Body of pancreas (tissue), 4 donors: ENCODE results near the gene LYST. TPM values are rescaled to one million over a fixed set of nuclear protein-coding genes. Genes with fewer than 3 reads are reported as not detected.

Source experiments
- ATAC-seq: fragments of 150-250 bp; one replicate; pipeline ENCODE4 v1.9.1; 2016
- DNase-seq, 4 donors: peaks; one replicate each; pipeline ENCODE4 v3.0.0-alpha.2; 2019
- H3K27ac ChIP-seq, 4 donors: fragments of 200-600 bp; sonication (generic); 1 replicate in 3 of 4; 2 replicates in 1 of 4; pipeline versions ENCODE4 v1.5.1 to v1.6.1; 2016 to 2019; ENCODE audit warnings: mild to moderate bottlenecking in 1 of 4, mixed read lengths in 1 of 4, moderate library complexity in 1 of 4
- H3K27me3 ChIP-seq, 2 donors: fragments of 200-600 bp; sonication (generic); one replicate each; pipeline ENCODE4 v1.6.0; 2016; ENCODE audit warnings: mild to moderate bottlenecking in 1 of 2
- H3K36me3 ChIP-seq, 2 donors: fragments of 200-600 bp; sonication (generic); replicated peaks in 1 of 2; 2 replicates each; pipeline ENCODE4 v1.5.1; 2016; ENCODE audit warnings: low read depth in 2 of 2; ENCODE audit not compliant: insufficient read depth in 1 of 2
- H3K4me1 ChIP-seq: fragments of 200-600 bp; sonication (generic); one replicate; pipeline ENCODE4 v1.6.0; 2016
- H3K4me3 ChIP-seq, 2 donors: fragments of 200-600 bp; sonication (generic); 1 replicate in 1 of 2; 2 replicates in 1 of 2; pipeline ENCODE4 v1.5.1; 2016 to 2019
- H3K9me3 ChIP-seq, 3 donors: fragments of 200-600 bp; sonication (generic); 1 replicate in 2 of 3; 2 replicates in 1 of 3; pipeline ENCODE4 v1.5.1; 2016
- POLR2A ChIP-seq, 3 donors: fragments of 450-650 bp; IDR thresholded peaks; one replicate each; pipeline ENCODE4 v1.6.1; 2016; ENCODE audit warnings: antibody characterized with exemption in 3 of 3, mild to moderate bottlenecking in 2 of 3
- WGBS, 2 donors: methylation state at CpG; one replicate each; pipeline ENCODE4 v1.1.5; 2017; 5-methylcytosine and 5-hydroxymethylcytosine counted together
- intact Hi-C: fragments of 100-400 bp; cut with DNase I; formaldehyde crosslinking; loops from one replicate; pipeline ENCODE4 v1.15.1; 2023
- total RNA-seq, 2 donors: library from RNA; depleted of rRNA; stranded (reverse); fragments of >200 nt; gene quantifications; one replicate each; pipeline ENCODE4 v1.1.0, GENCODE V29; 2016
- TF ChIP-seq, protein P1 (sequence below), 7 experiments: fragments of 450-650 bp in 4 of 7; fragments of 200-600 bp in 3 of 7; sonication (generic) in 3 of 7; IDR thresholded peaks; one replicate each; pipeline ENCODE4 v1.5.1; 2016 to 2019; ENCODE audit warnings: antibody characterized with exemption in 7 of 7

The LYST gene
- total RNA-seq, 2 donors from 2014 or later: 16.5 to 21.0 TPM

DNA sequence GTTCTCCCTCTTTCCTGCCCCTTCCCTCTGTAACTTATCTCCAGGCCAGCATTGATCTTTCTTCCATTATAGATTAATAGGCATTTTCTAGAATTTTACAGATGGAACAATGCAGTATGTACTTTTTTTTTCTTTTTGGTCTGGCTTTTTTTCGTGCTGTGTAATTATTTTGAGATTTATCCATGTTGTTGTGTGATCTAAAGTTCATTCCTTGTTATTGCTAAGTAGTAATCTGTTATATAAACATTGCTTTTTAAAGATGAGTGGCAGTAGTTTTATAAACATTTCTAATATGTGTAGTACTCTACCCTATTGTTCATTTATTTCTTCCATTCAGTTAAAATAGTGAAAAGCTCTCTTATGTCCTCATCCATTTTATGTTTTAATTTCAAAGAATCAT, 5.9 kb downstream of the LYST start:
- TF ChIP-seq, protein P1, sequence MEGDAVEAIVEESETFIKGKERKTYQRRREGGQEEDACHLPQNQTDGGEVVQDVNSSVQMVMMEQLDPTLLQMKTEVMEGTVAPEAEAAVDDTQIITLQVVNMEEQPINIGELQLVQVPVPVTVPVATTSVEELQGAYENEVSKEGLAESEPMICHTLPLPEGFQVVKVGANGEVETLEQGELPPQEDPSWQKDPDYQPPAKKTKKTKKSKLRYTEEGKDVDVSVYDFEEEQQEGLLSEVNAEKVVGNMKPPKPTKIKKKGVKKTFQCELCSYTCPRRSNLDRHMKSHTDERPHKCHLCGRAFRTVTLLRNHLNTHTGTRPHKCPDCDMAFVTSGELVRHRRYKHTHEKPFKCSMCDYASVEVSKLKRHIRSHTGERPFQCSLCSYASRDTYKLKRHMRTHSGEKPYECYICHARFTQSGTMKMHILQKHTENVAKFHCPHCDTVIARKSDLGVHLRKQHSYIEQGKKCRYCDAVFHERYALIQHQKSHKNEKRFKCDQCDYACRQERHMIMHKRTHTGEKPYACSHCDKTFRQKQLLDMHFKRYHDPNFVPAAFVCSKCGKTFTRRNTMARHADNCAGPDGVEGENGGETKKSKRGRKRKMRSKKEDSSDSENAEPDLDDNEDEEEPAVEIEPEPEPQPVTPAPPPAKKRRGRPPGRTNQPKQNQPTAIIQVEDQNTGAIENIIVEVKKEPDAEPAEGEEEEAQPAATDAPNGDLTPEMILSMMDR (IDR thresholded peaks at IDR 0.05): no peak
- no peak for TF ChIP-seq POLR2A (IDR thresholded peaks at IDR 0.05)
- WGBS, 2 donors: 22 to 41% methylated on average over 1 of the region's 1 CpG
- Histone ChIP-seq H3K27ac (no peak overlapping the region), H3K36me3 (no peaks in the 10 kb centered on the region), H3K4me1 (peaks cover 13% of the 10 kb centered on the region), H3K9me3 (no peaks in the 10 kb centered on the region), H3K4me3 (no peak overlapping the region), H3K27me3 (no peaks in the 10 kb centered on the region)
- ATAC-seq: no peak
- no peak for DNase-seq
- intact Hi-C loops: no loop called here

DNA sequence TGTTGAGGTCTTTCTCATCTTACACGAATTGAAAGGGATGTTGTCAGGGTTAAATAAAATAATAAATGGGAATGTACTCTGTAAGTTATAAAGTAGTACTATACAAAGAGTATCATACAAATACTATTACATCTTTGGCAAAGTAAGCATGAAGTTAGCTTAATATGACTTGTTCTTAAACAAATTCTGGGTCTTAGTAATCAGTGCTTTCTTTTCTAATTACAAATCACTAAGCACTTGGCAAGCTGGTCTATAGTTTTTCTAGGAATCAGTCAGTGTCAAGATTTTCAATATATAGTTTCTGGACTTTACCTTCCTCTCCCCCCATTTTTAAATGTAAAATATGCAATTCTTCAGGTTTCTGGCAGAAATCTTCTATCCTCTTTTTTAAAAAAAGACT, 6.9 kb downstream of the LYST start:
- DNase-seq (no peak), ATAC-seq (no peak)
- WGBS, 2 donors: 55 to 67% methylated on average over 1 of the region's 1 CpG
- H3K4me1 ChIP-seq: peaks cover 5% of the 10 kb centered on the region
- no peaks in the 10 kb centered on the region for H3K9me3 ChIP-seq
- no peaks in the 10 kb centered on the region for H3K27me3 ChIP-seq
- no peaks in the 10 kb centered on the region for H3K36me3 ChIP-seq
- intact Hi-C loops: no loop called here
- no peak overlapping the region for H3K27ac ChIP-seq
- TF ChIP-seq, protein P1 (IDR thresholded peaks at IDR 0.05): no peak
- TF ChIP-seq POLR2A (IDR thresholded peaks at IDR 0.05): no peak
- H3K4me3 ChIP-seq: no peak overlapping the region

- TF ChIP-seq, protein P1 (IDR thresholded peaks at IDR 0.05): no peak
- no peak for TF ChIP-seq POLR2A (IDR thresholded peaks at IDR 0.05)
- 73 to 81% methylated on average over 1 of the region's 1 CpG for WGBS, 2 donors
- Histone ChIP-seq H3K9me3 (no peaks in the 10 kb centered on the region), H3K27me3 (no peaks in the 10 kb centered on the region), H3K4me1 (no peaks in the 10 kb centered on the region), H3K4me3 (no peak overlapping the region), H3K27ac (no peak overlapping the region), H3K36me3 (no peaks in the 10 kb centered on the region)
- intact Hi-C loops: no loop called here
- DNase-seq (no peak), ATAC-seq (no peak)
Observed at GRCh38 chr1:235858766-235859165, 7.9 kb downstream of the LYST start.

DNA sequence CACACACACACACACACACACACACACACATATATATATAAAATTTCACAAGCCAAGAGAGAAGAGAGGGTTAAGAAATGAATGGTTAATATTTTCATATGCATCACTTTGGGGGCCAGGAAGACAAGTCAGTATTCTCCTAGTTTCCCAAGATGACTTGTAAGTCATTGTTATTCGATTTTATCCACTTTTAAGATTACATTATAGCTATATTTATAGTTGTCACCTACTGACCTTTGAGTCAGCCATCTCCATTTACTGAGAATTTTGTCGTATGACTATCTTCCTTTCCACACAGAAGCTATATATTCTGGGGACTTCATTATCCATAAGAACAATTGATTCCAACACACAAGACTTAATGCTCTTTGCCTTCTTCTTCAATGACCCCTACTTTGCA, 8.9 kb downstream of the LYST start:
- 35 to 86% methylated on average over 2 of the region's 2 CpGs for WGBS, 2 donors
- Histone ChIP-seq H3K4me3 (no peak overlapping the region), H3K36me3 (no peaks in the 10 kb centered on the region), H3K27ac (no peak overlapping the region), H3K27me3 (no peaks in the 10 kb centered on the region), H3K9me3 (no peaks in the 10 kb centered on the region), H3K4me1 (no peaks in the 10 kb centered on the region)
- no peak for TF ChIP-seq POLR2A (IDR thresholded peaks at IDR 0.05)
- TF ChIP-seq, protein P1 (IDR thresholded peaks at IDR 0.05): no peak
- DNase-seq (no peak), ATAC-seq (no peak)
- intact Hi-C loops: no loop called here

DNA sequence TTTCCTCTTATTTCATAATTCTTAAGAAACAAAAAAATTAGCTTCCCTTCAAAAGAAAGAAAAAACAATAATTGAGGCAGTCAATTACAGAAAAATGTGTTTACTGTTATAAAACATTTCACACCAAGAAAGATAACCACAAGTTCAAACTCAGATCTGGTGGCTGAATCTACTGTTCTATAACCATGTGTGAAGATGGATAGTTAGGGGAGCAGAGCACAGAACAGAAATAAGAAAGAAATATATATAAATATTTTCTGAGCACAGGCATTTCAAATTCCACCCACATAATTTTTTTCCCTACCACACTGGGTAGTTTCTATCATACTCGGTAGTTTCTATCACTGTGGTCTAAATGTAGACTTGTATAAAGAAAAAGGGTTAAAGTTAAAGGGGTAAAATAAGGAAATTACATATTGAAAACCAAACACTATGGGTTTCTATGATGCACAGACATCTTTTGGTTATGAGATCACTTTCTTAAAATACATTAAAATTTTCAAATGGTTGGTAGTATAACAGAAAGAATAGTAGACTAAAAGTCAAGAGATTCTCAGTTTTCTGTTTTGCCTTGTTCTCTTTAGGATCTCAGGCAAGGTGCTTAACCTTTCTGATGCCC, 10.8 kb downstream of the LYST start:
- ATAC-seq: no peak
- Histone ChIP-seq H3K27me3 (no peaks in the 10 kb centered on the region), H3K4me1 (no peaks in the 10 kb centered on the region), H3K27ac (no peak overlapping the region), H3K4me3 (no peak overlapping the region), H3K36me3 (no peaks in the 10 kb centered on the region), H3K9me3 (no peaks in the 10 kb centered on the region)
- intact Hi-C loops: no loop called here
- TF ChIP-seq POLR2A (IDR thresholded peaks at IDR 0.05): no peak
- TF ChIP-seq, protein P1 (IDR thresholded peaks at IDR 0.05): no peak
- DNase-seq: no peak
- WGBS, 2 donors: 81 to 88% methylated on average over 1 of the region's 1 CpG
